HEK293 (cell line): ENCODE results near the gene LAMA5.

Experiments used
- CTCF ChIA-PET: fragments of 350-600 bp; formaldehyde crosslinking; extraction: SDS; loops from one replicate; lab custom pipeline; 2021; ENCODE audit warnings: antibody characterized with exemption; lab: Yijun Ruan, JAX
- POLR2A ChIA-PET: fragments of 300-600 bp; formaldehyde crosslinking; extraction: SDS; loops from one replicate; lab custom pipeline; 2020; ENCODE audit warnings: antibody characterized with exemption, inconsistent platforms; lab: Yijun Ruan, JAX
- H3K27ac ChIP-seq: fragments of 200-500 bp; sonication (Bioruptor generic); 2 replicates; pipeline ENCODE4 v1.5.1; 2014; ENCODE audit warnings: low read depth, low read length, control low read depth, inconsistent platforms; ENCODE audit errors: extremely low read depth
- H3K36me3 ChIP-seq, 2 experiments: fragments of 200-500 bp in 1 of 2; sonication (Bioruptor generic) in 1 of 2; 1 replicate in 1 of 2; 2 replicates in 1 of 2; pipeline ENCODE4 v1.5.1; 2014 to 2017; ENCODE audit warnings: inconsistent platforms in 2 of 2, low read length in 2 of 2; ENCODE audit not compliant: control insufficient read depth in 2 of 2, insufficient read depth in 1 of 2
- H3K4me1 ChIP-seq: fragments of 200-500 bp; sonication (Bioruptor generic); 2 replicates; pipeline ENCODE4 v1.5.1; 2014; ENCODE audit warnings: mild to moderate bottlenecking, low read length, inconsistent platforms; ENCODE audit not compliant: control insufficient read depth, insufficient read depth
- H3K4me3 ChIP-seq: 2 replicates; pipeline ENCODE4 v1.5.1; 2011; ENCODE audit warnings: low read depth, mild to moderate bottlenecking, control low read depth, low read length, moderate library complexity
- H3K9me3 ChIP-seq: fragments of 200-500 bp; sonication (Bioruptor generic); 2 replicates; pipeline ENCODE4 v1.5.1; 2014; ENCODE audit warnings: low read depth, low read length, inconsistent platforms; ENCODE audit not compliant: control insufficient read depth, insufficient read depth
- CTCF ChIP-seq: fragments of 450-650 bp; formaldehyde crosslinking; IDR thresholded peaks from 2 replicates; pipeline ENCODE4 v1.5.1; 2016; ENCODE audit warnings: missing biosample characterization, missing genetic modification characterization
- GLIS1 ChIP-seq: fragments of 450-650 bp; formaldehyde crosslinking; IDR thresholded peaks from 2 replicates; pipeline ENCODE4 v1.5.1; 2016; ENCODE audit warnings: missing biosample characterization, missing genetic modification characterization
- MEIS1 ChIP-seq: sonication (generic); formaldehyde crosslinking; IDR thresholded peaks from 2 replicates; pipeline ENCODE4 v1.8.1; 2022; ENCODE audit warnings: missing genetic modification reagents, mild to moderate bottlenecking, borderline replicate concordance
- PATZ1 ChIP-seq: fragments of 450-650 bp; formaldehyde crosslinking; IDR thresholded peaks from 2 replicates; pipeline ENCODE4 v1.5.1; 2016; ENCODE audit warnings: missing biosample characterization, missing genetic modification characterization
- SCRT1 ChIP-seq: fragments of 450-650 bp; formaldehyde crosslinking; IDR thresholded peaks from 2 replicates; pipeline ENCODE4 v1.5.1; 2016; ENCODE audit warnings: missing biosample characterization, missing genetic modification characterization, borderline replicate concordance
- ZBTB17 ChIP-seq: fragments of 450-650 bp; formaldehyde crosslinking; IDR thresholded peaks from 2 replicates; pipeline ENCODE4 v1.5.1; 2016; ENCODE audit warnings: missing biosample characterization, missing genetic modification characterization
- ZBTB49 ChIP-seq: fragments of 450-650 bp; formaldehyde crosslinking; IDR thresholded peaks from 2 replicates; pipeline ENCODE4 v1.5.1; 2016; ENCODE audit warnings: missing biosample characterization, missing genetic modification characterization, low read depth
- ZBTB6 ChIP-seq: fragments of 450-650 bp; formaldehyde crosslinking; IDR thresholded peaks from 2 replicates; pipeline ENCODE4 v1.5.1; 2017; ENCODE audit warnings: missing biosample characterization, missing genetic modification characterization
- ZNF292 ChIP-seq: fragments of 450-650 bp; formaldehyde crosslinking; IDR thresholded peaks from 2 replicates; pipeline ENCODE4 v1.5.1; 2016; ENCODE audit warnings: low read depth, missing biosample characterization, missing genetic modification characterization, borderline replicate concordance
- ZNF311 ChIP-seq: fragments of 450-650 bp; formaldehyde crosslinking; IDR thresholded peaks from 2 replicates; pipeline ENCODE4 v1.5.1; 2017; ENCODE audit warnings: missing biosample characterization, missing genetic modification characterization, borderline replicate concordance
- ZNF394 ChIP-seq: fragments of 450-650 bp; formaldehyde crosslinking; IDR thresholded peaks from 2 replicates; pipeline ENCODE4 v1.5.1; 2016; ENCODE audit warnings: missing biosample characterization, missing genetic modification characterization, mild to moderate bottlenecking, moderate library complexity, borderline replicate concordance
- ZNF596 ChIP-seq: fragments of 450-650 bp; IDR thresholded peaks from 2 replicates; pipeline ENCODE4 v1.5.0; 2018; ENCODE audit warnings: missing biosample characterization, mild to moderate bottlenecking, missing genetic modification characterization, moderate library complexity
- ZNF623 ChIP-seq: fragments of 450-650 bp; formaldehyde crosslinking; IDR thresholded peaks from 2 replicates; pipeline ENCODE4 v1.5.1; 2016; ENCODE audit warnings: missing biosample characterization, missing genetic modification characterization
- ZNF660 ChIP-seq: fragments of 450-650 bp; IDR thresholded peaks from 2 replicates; pipeline ENCODE4 v1.5.1; 2018; ENCODE audit warnings: missing biosample characterization, mild to moderate bottlenecking, missing genetic modification characterization

LAMA5 gene

GRCh38 chr20:62362590-62362940 is 4.5 kb downstream of the LAMA5 start (continued):
- TF ChIP-seq ZBTB6 (tag by site-specific recombination) (no peak), GLIS1 (tag by site-specific recombination) (no peak), PATZ1 (peak; percentile 18; the same call in 1 of the 2 replicates), ZNF311 (tag by site-specific recombination) (no peak), SCRT1 (tag by site-specific recombination) (peak; percentile 24; the same call in 1 of the 2 replicates), ZNF394 (no peak), ZNF623 (tag by site-specific recombination) (no peak), CTCF (tag by site-specific recombination) (no peak), ZBTB17 (tag by site-specific recombination) (no peak), ZNF292 (no peak), ZNF660 (tag by site-specific recombination) (no peak), ZBTB49 (tag by site-specific recombination) (no peak)

GRCh38 chr20:62361799-62362589 is 5.1 kb downstream of the LAMA5 start:
- 0 out of 2 replicates have a peak, but pooled peaks have one; percentile 30 for TF ChIP-seq MEIS1
- TF ChIP-seq ZNF596, result no peak
- TF ChIP-seq GLIS1 (tag by site-specific recombination), result peak; percentile 29; the same call in 1 of the 2 replicates
- H3K9me3 ChIP-seq, result no peaks in the 10 kb centered on the region
- no peak overlapping the region for H3K4me3 ChIP-seq
- POLR2A ChIA-PET, result interaction anchor here (1.1 to 1.4 kb wide), 3 partner anchors 11 to 60 kb away, joined by 3 to 7 read pairs (median 3); partner anchors contain the start of gene ADRM1
- H3K4me1 ChIP-seq, result peaks cover 7% of the 10 kb centered on the region
- CTCF ChIA-PET, result interaction anchor here (0.7 kb wide), 1 partner anchor 352 kb away, joined by 3 read pairs; no protein-coding TSS in a partner anchor
- no peak overlapping the region for H3K27ac ChIP-seq
- peaks cover 0 to 15% of the 10 kb centered on the region in 2 experiments; a peak in 1 of 3 replicates for H3K36me3 ChIP-seq
